ENCODE data around the gene EFCAB8. TPM values are rescaled to one million over a fixed set of nuclear protein-coding genes. Genes with fewer than 3 reads are reported as not detected.
"Not testable (repeated sequence)": the region's sequence is repeated elsewhere in the genome, so short reads cannot be mapped to it uniquely, and the experiment has no call there.

EFCAB8 gene
- total RNA-seq, 1 experiment from 2014 or later = 0.09 TPM

GRCh38 chr20:32973077-32973717 is 114.5 kb downstream of the EFCAB8 start:
- H3K27ac Mint-ChIP-seq = peak overlapping the region in 2 of 3 experiments; percentile 3 to 12; a peak in 1 of 7 replicates
- no peak overlapping the region; a peak in 1 of 5 replicates for H3K4me3 Mint-ChIP-seq
- Histone ChIP-seq H3T11ph (ENCODE audit: low read length) (no peak overlapping the region), H3K23ac (ENCODE audit: insufficient read length, low read depth, low read length) (no peak overlapping the region), H3K79me1 (ENCODE audit: insufficient read depth, low read depth, low read length, poor library complexity, severe bottlenecking) (no peaks in the 10 kb centered on the region), H3K9me3 (ENCODE audit: control insufficient read depth, low read depth, low read length) (no peaks in the 10 kb centered on the region), H2BK15ac (ENCODE audit: low read depth, low read length) (no peak overlapping the region), H3K18ac (ENCODE audit: insufficient read length, low read depth, low read length) (peak overlapping the region; percentile 12), H3K56ac (ENCODE audit: insufficient read length, low read depth, low read length) (no peak overlapping the region), H4K5ac (ENCODE audit: insufficient read length, low read depth, low read length) (no peak overlapping the region), H2BK5ac (ENCODE audit: insufficient read length, low read length) (no peak overlapping the region), H3K79me2 (ENCODE audit: insufficient read depth, low read length) (no peaks in the 10 kb centered on the region), H3K27me3 (ENCODE audit: insufficient read depth, low read length) (no peaks in the 10 kb centered on the region), H3K4me1 (ENCODE audit: insufficient read depth, low read length) (peaks cover 4% of the 10 kb centered on the region; the same call in 1 of the 2 replicates), H2BK20ac (ENCODE audit: low read depth, low read length, poor library complexity, severe bottlenecking) (no peak overlapping the region), H2BK12ac (ENCODE audit: insufficient read length, low read depth, low read length) (no peak overlapping the region), H4K20me1 (ENCODE audit: control insufficient read depth, insufficient read depth, insufficient read length) (no peaks in the 10 kb centered on the region), H3K4ac (ENCODE audit: low read depth, low read length) (no peak overlapping the region), H2BK120ac (ENCODE audit: low read depth, low read length, poor library complexity, severe bottlenecking) (no peak overlapping the region), H2AFZ (ENCODE audit: low read length) (no peak overlapping the region), H2AK5ac (ENCODE audit: insufficient read length, low read length) (no peak overlapping the region), H3K9ac (ENCODE audit: extremely low read depth, insufficient read length, low read length) (no peak overlapping the region), H4K8ac (replicated peaks; ENCODE audit: insufficient read length, low read depth, low read length) (no peak overlapping the region), H4K91ac (ENCODE audit: insufficient read length, low read depth, low read length) (no peak overlapping the region), H3K4me2 (ENCODE audit: insufficient read depth, insufficient read length, low read length) (no peak overlapping the region), H3K23me2 (ENCODE audit: insufficient read length, low read depth, low read length, poor library complexity, severe bottlenecking) (no peaks in the 10 kb centered on the region), H3K14ac (ENCODE audit: insufficient read depth, low read length) (peak overlapping the region; percentile 16; the same call in 1 of the 2 replicates), H3K27ac (ENCODE audit: insufficient read length, low read depth, low read length) (no peak overlapping the region)
- H3K4me1 Mint-ChIP-seq = peaks cover 14 to 23% of the 10 kb centered on the region in 2 experiments
- TF ChIP-seq, protein P1, sequence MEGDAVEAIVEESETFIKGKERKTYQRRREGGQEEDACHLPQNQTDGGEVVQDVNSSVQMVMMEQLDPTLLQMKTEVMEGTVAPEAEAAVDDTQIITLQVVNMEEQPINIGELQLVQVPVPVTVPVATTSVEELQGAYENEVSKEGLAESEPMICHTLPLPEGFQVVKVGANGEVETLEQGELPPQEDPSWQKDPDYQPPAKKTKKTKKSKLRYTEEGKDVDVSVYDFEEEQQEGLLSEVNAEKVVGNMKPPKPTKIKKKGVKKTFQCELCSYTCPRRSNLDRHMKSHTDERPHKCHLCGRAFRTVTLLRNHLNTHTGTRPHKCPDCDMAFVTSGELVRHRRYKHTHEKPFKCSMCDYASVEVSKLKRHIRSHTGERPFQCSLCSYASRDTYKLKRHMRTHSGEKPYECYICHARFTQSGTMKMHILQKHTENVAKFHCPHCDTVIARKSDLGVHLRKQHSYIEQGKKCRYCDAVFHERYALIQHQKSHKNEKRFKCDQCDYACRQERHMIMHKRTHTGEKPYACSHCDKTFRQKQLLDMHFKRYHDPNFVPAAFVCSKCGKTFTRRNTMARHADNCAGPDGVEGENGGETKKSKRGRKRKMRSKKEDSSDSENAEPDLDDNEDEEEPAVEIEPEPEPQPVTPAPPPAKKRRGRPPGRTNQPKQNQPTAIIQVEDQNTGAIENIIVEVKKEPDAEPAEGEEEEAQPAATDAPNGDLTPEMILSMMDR (conservative IDR thresholded peaks at IDR 0.05) = no peak
- whole genome bisulfite sequencing (ENCODE audit: extremely low coverage, insufficient read length, low lambda C conversion rate) = no CpG with 5 or more reads among the region's 10 CpGs
- peaks cover 0 to 8% (median 8%) of the 10 kb centered on the region in 3 experiments; a peak in 5 of 7 replicates for H3K36me3 Mint-ChIP-seq (ENCODE audit: insufficient read depth in 1 of 3, low read depth in 3 of 3)
- peaks cover 10% of the 10 kb centered on the region for H3K27me3 Mint-ChIP-seq (ENCODE audit: low read depth)
- DNase-seq = no peak
- peaks cover 8 to 11% of the 10 kb centered on the region in 2 experiments for H3K9me3 Mint-ChIP-seq

GRCh38 chr20:32974204-32975064 is 115.7 kb downstream of the EFCAB8 start:
- Histone ChIP-seq H3K14ac (ENCODE audit: insufficient read depth, low read length) (peak overlapping the region; percentile 79; the same call in 1 of the 2 replicates), H3K27ac (ENCODE audit: insufficient read length, low read depth, low read length) (peak overlapping the region; percentile 17), H3K18ac (ENCODE audit: insufficient read length, low read depth, low read length) (peak overlapping the region; percentile 59)
- H3K4me2 ChIP-seq (ENCODE audit: insufficient read depth, insufficient read length, low read length); H3K9ac ChIP-seq (ENCODE audit: extremely low read depth, insufficient read length, low read length); H4K20me1 ChIP-seq (ENCODE audit: control insufficient read depth, insufficient read depth, insufficient read length); H3K9me3 ChIP-seq (ENCODE audit: control insufficient read depth, low read depth, low read length); H2BK15ac ChIP-seq (ENCODE audit: low read depth, low read length); H2AK5ac ChIP-seq (ENCODE audit: insufficient read length, low read length); H3K23ac ChIP-seq (ENCODE audit: insufficient read length, low read depth, low read length); H4K8ac ChIP-seq (replicated peaks; ENCODE audit: insufficient read length, low read depth, low read length); H2BK5ac ChIP-seq (ENCODE audit: insufficient read length, low read length); H3K23me2 ChIP-seq (ENCODE audit: insufficient read length, low read depth, low read length, poor library complexity, severe bottlenecking); H3K79me2 ChIP-seq (ENCODE audit: insufficient read depth, low read length); H3K4ac ChIP-seq (ENCODE audit: low read depth, low read length); H4K91ac ChIP-seq (ENCODE audit: insufficient read length, low read depth, low read length); H3K27me3 Mint-ChIP-seq (ENCODE audit: low read depth); H3K56ac ChIP-seq (ENCODE audit: insufficient read length, low read depth, low read length); H2BK20ac ChIP-seq (ENCODE audit: low read depth, low read length, poor library complexity, severe bottlenecking); H2AFZ ChIP-seq (ENCODE audit: low read length); H3K36me3 Mint-ChIP-seq (ENCODE audit: insufficient read depth in 1 of 3, low read depth in 3 of 3); H2BK120ac ChIP-seq (ENCODE audit: low read depth, low read length, poor library complexity, severe bottlenecking); H3K27me3 ChIP-seq (ENCODE audit: insufficient read depth, low read length); H3K4me1 ChIP-seq (ENCODE audit: insufficient read depth, low read length); H3T11ph ChIP-seq (ENCODE audit: low read length); H2BK12ac ChIP-seq (ENCODE audit: insufficient read length, low read depth, low read length); H3K79me1 ChIP-seq (ENCODE audit: insufficient read depth, low read depth, low read length, poor library complexity, severe bottlenecking); H4K5ac ChIP-seq (ENCODE audit: insufficient read length, low read depth, low read length): not testable (repeated sequence)
- peak; percentile 72 for DNase-seq
- Mint-ChIP-seq H3K27ac (peak overlapping the region; percentile 3 to 69 (median 49); a peak in 6 of 7 replicates), H3K4me3 (peak overlapping the region in 1 of 2 experiments; percentile 8; a peak in 2 of 5 replicates), H3K9me3 (peaks cover 8 to 11% of the 10 kb centered on the region in 2 experiments), H3K4me1 (peaks cover 14 to 23% of the 10 kb centered on the region in 2 experiments)
- WGBS (ENCODE audit: extremely low coverage, insufficient read length, low lambda C conversion rate) = no CpG with 5 or more reads among the region's 9 CpGs

Measured in H9 (cell line).